Nucleus accumbens (tissue), 56 donors: Measurements from ENCODE around the gene TCAP.
"Not testable (repeated sequence)": the region's sequence is repeated elsewhere in the genome, so short reads cannot be mapped to it uniquely, and the experiment has no call there.

Experiments used
- DNase-seq, 56 donors: peaks; one replicate each; lab custom pipeline; 2025; lab: John Stamatoyannopoulos, UW

The TCAP gene

DNA sequence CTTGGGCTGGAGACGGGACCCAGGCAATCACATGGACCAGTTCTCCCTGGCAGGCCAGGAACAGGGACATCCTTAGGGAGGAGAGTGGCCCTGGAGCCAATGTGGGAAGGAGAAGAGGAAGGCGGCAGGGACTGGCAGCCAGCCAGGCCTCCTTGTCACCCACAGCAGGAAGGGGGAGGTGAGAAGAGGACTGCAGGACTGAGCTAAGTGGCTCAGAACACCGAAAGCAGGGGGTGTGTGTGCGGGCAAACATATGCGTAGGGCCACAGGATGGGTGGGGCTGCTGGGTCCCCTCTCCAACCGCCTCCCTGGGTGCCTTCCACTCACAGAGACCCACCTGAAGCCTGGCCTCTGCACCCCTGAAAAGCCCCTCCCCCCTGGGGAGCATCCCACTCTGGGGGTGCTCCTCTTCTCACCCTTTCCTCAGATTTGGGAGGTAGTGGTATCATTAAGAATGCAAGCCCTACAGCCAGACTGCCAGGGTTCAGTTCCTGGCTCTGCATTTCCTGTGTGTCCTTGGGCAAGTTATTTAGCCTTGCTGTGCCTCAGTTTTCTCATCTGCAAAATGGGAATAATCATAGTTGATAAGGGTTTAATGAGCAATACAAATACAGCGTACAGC, 11.2 kb downstream of the TCAP start:
- peak in 9 of 56 donors; percentile 14 to 52 (median 30) for DNase-seq

DNA sequence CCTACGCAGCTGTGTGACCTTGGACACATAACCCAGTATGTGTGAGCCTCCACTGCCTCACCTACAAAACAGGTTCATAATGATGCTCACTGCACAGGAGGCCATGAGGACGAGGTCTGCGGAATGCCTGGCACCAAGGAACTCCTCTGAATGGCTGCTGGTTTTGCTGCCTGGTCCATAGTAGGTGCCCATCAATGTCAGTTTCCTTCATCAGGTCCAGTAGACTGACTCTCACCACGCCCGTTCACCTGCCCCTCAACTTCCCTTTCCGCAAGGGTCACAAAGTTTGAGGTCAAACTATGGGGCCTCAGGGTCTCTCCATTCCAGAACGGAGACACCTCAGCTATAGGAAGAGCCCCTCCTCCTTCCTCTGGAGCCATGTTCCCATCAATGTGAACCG, 11.9 kb downstream of the TCAP start:
- DNase-seq = no peak

DNA sequence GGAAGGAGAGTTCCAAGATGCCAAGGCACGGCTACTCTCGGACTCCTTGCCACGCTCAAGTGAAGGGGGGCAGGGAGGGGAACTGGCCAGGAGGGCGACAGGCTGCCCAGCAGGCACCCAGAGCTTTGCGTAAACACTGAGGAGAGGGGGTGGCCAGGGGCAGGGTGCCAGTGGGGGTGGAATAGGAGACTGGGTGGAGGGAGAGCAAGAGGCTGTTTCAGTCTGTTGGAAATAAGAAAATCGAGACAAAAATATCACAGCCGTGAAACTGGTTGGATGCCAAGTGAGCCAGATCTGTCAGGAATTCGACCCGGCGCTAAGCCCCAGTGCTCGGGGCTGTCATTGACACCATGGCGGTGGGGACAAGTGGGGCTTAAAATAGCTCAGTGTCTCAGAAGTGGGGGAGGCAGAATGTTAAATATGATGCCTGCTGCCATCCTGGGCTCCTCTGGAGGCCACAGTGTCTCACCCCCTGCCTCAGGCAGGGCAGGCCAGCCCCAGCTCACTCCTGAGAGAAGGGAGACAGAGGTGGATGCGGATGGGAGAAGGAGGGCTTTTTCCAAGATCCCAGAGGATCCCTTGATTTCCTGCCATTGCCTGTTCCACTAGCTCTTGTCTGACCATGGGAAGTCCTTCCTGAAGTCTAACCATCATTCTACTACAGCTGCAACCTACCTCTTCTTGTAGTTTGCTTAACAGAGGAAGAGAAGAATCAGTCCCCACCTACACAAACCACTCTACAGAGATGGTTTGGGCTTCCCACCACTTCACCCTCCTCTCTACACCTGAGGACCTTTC, 12.6 kb downstream of the TCAP start:
- peak in 17 of 56 donors; percentile 17 to 76 (median 40) for DNase-seq

DNA sequence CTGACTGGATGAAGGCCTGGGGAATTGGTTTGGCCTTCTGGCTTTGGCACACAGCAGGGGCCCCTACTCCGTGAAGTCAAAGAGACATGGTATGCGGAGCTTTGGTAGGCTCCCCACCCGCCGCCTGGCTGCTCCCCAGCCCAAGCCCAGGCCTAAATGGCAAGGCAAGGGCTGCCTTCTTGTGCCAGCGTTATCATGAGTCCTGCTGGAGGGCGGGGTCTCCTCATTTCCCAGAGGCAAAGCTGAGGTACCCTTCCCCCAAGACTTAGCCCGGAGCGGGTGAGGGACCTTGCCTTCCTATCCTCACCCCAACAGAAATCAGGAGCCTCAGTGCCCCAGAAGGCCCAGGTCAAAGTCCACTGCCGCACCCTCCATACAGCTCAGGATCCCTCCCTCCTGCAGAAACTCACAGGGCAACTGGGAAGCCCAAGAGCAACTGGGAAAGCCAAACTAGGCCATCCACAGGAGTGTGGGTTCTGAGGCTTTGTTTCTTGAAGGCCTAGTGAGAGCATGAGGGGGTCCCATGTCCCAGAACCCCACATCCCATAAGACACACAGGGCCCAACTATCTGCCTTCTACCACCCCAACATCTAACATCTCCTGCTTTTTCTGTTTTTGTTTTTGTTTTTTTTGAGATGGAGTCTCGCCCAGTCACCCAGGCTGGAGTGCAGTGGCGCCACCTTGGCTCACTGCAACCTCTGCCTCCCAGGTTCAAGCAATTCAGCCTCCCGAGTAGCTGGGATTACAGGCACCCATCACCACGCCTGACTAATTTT, 13.4 kb downstream of the TCAP start:
- DNase-seq = no peak

DNA sequence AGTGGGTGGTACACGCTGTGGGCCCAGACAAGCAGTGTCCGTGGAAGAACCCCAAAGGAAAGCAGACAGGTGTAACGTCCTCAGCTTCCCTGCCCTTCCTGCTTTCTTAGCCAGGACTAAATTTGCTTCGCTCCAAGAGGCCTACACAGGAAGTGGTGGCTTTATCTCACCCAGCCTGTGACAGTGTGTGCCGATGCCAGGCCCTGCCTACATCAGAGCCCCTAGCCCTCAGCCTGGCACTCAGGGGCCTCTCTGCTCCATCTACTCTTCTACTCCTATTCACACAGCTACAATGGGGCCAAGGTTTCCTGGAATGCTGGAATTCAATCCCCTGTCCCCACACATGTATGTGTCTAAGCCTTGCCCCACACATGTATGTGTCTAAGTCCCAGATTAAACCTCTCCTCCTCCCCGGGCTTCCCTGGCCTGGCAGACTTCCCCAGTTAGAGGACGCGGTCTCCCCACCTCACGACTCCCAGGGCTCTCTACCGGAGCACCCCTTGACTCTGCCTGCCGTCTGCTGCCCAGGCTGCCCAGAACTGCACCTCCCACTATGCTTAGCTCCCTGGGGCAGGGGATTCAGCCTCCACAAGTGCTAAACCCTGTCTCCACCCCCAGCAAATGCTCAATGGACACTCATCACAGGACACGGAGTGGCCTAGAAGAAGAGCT, 14.5 kb downstream of the TCAP start:
- no peak for DNase-seq

DNA sequence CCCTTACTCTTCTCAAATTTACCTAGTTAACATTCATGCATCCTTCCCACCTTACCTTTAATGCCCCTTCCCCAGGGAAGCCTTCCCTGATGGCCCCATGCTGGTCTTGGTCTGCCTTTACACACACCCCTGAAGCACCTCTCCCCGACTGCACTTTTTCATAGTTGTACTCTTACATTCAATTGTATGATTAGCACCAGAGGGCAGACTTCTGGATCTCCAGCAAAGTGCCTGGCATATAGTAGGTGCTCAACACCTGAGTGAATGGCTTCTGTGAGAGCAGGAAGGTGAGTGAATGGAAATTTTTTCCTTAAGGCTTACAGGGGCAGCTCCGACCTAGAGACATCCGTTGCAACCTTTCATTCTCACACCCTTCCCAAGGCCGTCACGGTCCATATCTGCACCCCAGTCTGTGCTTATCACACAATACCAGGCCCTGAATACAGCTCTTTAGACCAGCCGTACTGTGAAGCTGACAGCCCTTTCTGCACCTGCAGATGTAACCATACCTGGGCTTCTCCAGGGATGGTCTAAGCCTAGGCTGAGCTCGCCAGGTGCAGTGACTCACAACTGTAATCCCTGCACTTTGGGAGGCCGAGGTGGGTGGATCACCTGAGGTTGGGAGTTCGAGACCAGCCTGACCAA, 18.3 kb downstream of the TCAP start:
- DNase-seq = no peak

DNA sequence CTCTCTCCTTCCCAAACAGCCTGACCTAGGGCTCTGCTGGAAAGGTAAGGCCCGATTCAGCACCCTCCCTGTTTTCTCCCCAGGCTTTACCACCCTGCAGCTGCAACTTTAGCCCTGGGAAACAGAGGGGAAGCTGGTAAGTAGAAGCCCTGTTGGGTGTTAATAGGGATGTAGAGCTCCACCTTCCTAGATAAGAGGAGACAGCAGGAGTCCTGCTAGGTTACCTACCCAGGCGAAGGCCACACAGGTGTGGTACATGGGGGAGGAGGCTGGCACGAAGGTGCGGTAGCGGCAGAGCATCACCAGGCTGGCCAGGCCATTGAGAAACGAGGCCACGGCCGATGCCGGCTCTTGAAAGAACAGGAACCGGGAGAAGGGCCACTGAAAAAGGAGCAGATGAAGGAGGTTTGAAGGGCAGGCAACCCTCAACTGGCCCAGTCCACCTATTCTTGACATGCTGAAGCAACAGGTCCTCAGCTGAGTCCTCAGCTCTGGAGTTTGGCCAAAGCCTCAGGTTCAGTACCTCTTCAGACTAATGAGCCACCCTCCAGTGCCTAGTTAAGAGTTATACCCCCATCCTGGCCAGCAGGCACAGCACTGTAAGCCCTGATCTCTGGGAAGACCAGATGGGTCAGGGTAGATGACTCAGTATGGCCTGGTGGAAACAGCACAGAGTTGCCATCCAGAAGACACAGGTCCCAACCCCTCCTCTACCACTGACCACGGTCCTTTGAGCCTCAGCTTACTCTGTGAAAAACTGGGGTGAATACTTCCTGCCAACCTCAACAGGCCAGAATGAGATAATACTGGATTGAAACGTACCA, 19.4 kb downstream of the TCAP start:
- DNase-seq = no peak

DNA sequence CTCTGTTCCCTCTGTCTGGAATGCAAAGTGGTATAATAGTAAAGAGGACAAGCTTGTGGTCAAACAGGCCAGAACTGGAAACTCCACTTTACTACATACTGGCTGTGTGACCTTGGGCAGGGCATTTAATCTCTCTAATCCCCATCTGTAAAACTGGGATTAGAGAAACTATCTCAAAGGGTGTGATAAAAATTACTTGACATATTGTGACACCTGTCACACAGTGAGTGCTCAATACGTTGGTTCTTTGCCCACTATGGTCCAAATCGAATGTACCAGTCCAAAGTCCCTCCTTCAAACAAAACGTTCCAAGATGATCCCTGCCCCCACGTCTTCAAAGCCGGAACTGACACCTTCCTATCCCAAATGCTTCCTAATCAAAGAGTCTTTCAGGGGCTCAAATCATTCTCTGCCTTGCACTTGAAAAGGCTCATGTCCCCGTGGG, 22.0 kb downstream of the TCAP start:
- DNase-seq = no peak

DNA sequence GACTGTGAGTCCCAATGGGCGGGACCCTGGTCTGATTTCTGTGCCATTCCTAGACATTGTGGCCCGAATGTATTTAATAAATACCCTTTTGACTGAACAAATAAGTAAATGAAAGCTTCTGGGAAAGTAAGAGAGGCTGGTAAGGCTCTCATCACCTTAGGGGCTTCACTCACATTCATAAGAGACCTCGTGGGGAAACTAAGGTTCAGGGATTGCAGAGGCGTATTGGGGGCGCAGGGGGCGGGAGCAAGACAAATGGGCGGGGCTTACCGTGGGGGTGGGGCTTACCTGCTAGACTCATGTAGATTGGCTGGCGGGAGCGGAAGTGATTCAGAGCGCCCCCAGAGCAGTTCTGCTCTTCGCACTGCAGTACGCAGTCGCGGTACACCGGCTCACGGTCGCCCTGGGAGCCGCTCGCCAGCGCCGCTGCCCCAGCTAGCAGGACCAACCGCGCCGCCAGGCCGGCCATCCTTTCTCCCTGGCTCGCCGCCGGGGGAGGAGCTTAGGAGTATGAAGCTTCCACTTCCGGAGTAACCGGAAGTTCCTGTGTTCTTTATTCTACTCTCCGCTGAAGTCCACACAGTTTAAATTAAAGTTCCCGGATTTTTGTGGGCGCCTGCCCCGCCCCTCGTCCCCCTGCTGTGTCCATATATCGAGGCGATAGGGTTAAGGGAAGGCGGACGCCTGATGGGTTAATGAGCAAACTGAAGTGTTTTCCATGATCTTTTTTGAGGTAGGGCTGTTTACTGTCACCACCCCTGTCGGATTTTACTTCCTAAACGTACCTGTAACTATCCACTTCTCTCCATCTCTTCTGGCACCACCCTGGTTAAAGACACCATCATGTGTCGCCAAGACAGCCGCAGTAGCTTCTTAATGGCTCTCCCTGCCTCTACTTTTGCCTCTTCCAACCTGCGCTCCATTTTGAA, 22.7 kb downstream of the TCAP start, which contains the start of gene PGAP3:
Gene PGAP3 (minus strand): TSS at position 512 of the 929 bp plus-strand sequence. CDS start 43 bp downstream, at position 469.
- DNase-seq = peak in 54 of 56 donors; percentile 45 to 96 (median 85)

DNA sequence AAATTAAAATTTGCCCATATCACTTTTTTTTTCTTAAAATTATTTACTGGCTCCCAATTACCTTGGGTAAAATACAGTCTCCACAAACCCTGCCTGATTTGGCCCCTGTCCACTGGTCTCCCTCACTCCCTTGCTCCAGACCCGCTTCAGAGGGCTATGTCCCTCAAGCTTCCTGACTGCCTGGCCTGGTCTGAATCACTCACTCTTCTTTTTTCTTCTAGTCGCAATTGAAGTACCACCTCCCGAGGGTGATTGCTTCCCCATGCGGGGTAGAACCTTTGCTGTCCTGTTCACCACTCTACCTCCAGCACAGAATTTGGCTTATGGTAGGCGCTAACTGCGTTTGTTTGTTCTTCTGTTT, 23.3 kb downstream of the TCAP start:
- no peak for DNase-seq

DNA sequence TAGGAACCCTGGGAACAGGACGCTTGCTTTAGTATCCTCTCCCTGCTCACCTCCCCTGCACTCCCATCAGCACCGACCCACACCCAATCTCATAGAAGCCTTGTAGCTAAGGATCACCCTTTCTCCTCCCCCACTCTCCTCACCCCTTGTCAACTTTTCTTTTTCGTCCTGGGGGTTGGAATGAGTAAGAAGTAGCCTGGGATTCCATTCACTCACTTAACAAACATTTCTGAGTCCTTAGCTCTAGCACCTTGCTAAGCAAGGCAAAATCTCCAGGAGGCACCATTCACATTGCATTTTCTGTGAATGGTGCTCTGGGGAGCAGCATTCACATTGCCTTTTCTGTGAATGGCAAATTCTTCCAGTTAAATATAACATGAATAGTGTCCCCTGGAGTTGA, 23.8 kb downstream of the TCAP start:
- DNase-seq = no peak

DNA sequence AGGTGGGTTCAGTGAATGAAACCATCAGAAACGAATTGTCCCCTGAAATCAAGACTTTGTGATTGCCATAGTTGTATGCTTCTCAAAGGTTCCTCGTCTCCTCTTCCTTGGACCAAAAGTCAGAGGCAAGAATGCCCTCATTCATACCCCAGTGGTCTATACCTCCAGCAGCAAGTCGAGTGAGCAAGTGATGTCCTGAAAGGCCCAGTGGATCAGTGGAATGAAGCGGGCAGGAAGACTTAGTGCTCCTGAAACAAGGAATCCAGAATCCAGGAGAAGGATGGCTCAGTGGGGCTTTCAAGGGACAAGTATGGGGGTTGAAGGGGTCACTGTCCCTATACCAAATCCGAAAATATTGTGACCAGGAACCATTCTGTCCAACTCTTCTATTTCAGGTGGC, 29.4 kb downstream of the TCAP start:
- no peak for DNase-seq

DNA sequence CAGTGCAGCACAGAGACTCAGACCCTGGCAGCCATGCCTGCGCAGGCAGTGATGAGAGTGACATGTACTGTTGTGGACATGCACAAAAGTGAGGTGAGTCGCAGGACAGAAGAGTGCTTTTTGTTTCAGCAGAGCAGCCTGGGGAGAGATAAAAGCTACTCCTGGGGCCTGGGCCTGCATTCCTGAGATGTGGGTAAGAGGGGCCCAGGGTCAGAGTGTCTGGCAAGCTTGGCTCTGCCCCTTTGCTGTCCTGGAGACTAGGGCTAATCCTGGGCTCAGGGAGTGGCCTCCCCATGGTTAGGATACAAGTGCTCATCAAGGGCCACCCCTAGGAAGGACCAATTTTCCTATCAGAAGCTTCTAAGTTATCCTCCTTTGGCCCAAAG, 29.9 kb downstream of the TCAP start:
- no peak for DNase-seq

DNA sequence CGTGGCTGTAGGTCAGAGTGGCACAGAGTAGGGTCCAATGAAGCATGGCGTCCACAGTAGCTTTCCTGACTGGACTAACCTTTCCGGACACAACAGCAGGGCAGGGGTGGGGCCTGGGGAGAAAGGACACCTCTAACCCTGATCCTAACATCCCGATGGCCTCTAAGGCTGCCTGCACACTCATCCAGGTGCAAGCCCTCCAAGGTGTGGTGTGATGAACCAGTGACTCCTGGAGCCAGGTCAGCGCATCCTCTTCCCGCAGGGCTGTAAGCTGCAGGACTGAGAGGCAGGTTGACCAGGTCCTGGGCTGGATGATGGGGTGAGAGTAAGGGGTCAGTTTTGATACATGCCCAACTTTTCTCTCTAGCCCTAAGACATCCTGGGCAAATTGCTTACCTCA, 31.6 kb downstream of the TCAP start:
- no peak for DNase-seq

DNA sequence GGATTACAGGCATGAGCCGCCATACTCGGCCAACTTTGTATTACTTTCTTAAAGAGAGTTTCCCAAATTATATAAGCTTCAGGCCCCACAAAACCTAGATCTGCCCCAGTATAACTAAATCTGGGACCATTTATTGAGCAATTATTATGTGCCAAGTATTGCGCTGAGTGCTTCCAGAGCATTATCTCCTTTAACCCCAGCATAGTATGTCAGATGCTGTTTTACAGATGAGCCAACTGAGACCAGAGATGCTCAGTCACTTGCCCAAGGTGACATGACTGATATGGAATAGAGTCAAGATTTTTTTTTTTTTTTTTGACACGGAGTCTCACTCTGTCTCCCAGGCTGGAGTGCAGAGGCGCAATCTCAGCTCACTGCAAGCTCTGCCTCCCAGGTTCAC, 32.8 kb downstream of the TCAP start:
- no peak for DNase-seq

DNA sequence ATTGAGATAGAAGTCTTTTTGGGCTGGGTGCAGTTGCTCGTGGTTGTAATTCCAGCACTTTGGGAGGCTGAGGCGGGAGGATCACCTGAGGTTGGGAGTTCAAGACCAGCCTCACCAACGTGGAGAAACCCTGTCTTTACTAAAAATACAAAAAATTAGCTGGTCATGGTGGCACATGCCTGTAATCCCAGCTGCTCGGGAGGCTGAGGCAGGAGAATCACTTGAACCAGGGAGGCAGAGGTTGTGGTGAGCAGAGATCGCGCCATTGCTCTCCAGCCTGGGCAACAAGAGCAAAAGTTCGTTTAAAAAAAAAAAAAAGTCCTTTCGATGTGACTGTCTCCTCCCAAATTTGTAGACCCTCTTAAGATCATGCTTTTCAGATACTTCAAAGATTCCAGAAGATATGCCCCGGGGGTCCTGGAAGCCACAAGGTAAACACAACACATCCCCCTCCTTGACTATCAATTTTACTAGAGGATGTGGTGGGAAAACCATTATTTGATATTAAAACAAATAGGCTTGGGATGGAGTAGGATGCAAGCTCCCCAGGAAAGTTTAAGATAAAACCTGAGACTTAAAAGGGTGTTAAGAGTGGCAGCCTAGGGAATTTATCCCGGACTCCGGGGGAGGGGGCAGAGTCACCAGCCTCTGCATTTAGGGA, 34.1 kb downstream of the TCAP start:
- not testable (repeated sequence) for DNase-seq

DNA sequence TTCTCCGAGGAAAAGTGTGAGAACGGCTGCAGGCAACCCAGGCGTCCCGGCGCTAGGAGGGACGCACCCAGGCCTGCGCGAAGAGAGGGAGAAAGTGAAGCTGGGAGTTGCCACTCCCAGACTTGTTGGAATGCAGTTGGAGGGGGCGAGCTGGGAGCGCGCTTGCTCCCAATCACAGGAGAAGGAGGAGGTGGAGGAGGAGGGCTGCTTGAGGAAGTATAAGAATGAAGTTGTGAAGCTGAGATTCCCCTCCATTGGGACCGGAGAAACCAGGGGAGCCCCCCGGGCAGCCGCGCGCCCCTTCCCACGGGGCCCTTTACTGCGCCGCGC, 34.6 kb downstream of the TCAP start, which contains the start of gene ERBB2:
Gene ERBB2 (plus strand): TSS at position 247 of the 330 bp plus-strand sequence. CDS start 175 bp downstream, outside the sequence.
- peak in 31 of 56 donors; percentile 10 to 75 (median 36) for DNase-seq
